Endothelial cell of umbilical vein (primary cell): ENCODE results near the gene RAB21. TPM values are rescaled to one million over a fixed set of nuclear protein-coding genes. Genes with fewer than 3 reads are reported as not detected.

Source experiments
- BruUV-seq: library from RNA; stranded (reverse); fragments of 400-500 nt; replicated peaks from 2 replicates; lab custom pipeline; 2021; lab: Mats Ljungman, UMichigan
- CTCF ChIA-PET: fragments of 300-600, 350-600 bp; sonication (Branson Sonifier 250); formaldehyde crosslinking; loops from one replicate; lab custom pipeline; 2021; ENCODE audit warnings: antibody characterized with exemption, inconsistent platforms; lab: Charles Lee
- POLR2A ChIA-PET: fragments of 300-600, 350-600 bp; sonication (Branson Sonifier 250); formaldehyde crosslinking; loops from one replicate; lab custom pipeline; 2021; ENCODE audit warnings: antibody characterized with exemption, inconsistent platforms; lab: Charles Lee
- DNase-seq: peaks from one replicate; pipeline ENCODE4 v3.0.0-alpha.2; 2011; ENCODE audit warnings: low read depth, low spot score
- FAIRE-seq: peaks from 2 replicates; lab custom pipeline; 2011; peaks lifted over from hg19 to GRCh38; lab: Jason Lieb, UNC
- H2AFZ ChIP-seq: 2 replicates; pipeline ENCODE4 v1.6.0; 2012; ENCODE audit warnings: low read depth, low read length, control low read depth, inconsistent platforms
- H3K27ac ChIP-seq: 2 replicates; pipeline ENCODE4 v1.5.1; 2011; ENCODE audit warnings: low read depth, mild to moderate bottlenecking, control low read depth, low read length, moderate library complexity; ENCODE audit not compliant: insufficient read depth
- H3K27me3 ChIP-seq, 2 experiments: 2 replicates each; pipeline versions ENCODE4 v1.6.0 to v1.6.1; 2011; ENCODE audit warnings: low read length in 2 of 2, mixed read lengths in 1 of 2; ENCODE audit not compliant: control insufficient read depth in 2 of 2, insufficient read depth in 2 of 2
- H3K36me3 ChIP-seq, 2 experiments: 2 replicates in 1 of 2; 3 replicates in 1 of 2; pipeline ENCODE4 v1.5.1; 2011; ENCODE audit warnings: low read length in 2 of 2, mild to moderate bottlenecking in 1 of 2, moderate library complexity in 1 of 2; ENCODE audit not compliant: control insufficient read depth in 2 of 2, insufficient read depth in 2 of 2; ENCODE audit errors: extremely low read depth in 1 of 2
- H3K4me1 ChIP-seq: 3 replicates; pipeline ENCODE4 v1.5.1; 2011; ENCODE audit warnings: mild to moderate bottlenecking, low read length; ENCODE audit not compliant: control insufficient read depth, insufficient read depth; ENCODE audit errors: extremely low read depth
- H3K4me2 ChIP-seq: 2 replicates; pipeline ENCODE4 v1.6.1; 2011; ENCODE audit warnings: low read length, control low read depth, mixed read lengths; ENCODE audit not compliant: insufficient read depth
- H3K4me3 ChIP-seq, 3 experiments: fragments of 200-600 bp in 1 of 3; sonication (generic), shearing (Covaris generic) in 1 of 3; replicated peaks in 1 of 3; 2 replicates each; pipeline ENCODE4 v1.5.1; 2011 to 2016; ENCODE audit warnings: control low read depth in 3 of 3, low read length in 3 of 3, mild to moderate bottlenecking in 2 of 3, inconsistent platforms in 1 of 3, low read depth in 1 of 3, moderate library complexity in 1 of 3; ENCODE audit not compliant: insufficient read depth in 1 of 3
- H3K79me2 ChIP-seq: 2 replicates; pipeline ENCODE4 v1.6.0; 2012; ENCODE audit warnings: low read length, inconsistent platforms; ENCODE audit not compliant: control insufficient read depth, insufficient read depth
- H3K9ac ChIP-seq: replicated peaks from 2 replicates; pipeline ENCODE3; 2011; ENCODE audit warnings: low read length, control low read depth; ENCODE audit not compliant: insufficient read depth; ENCODE audit errors: extremely low read depth
- H3K9me1 ChIP-seq: replicated peaks from 3 replicates; pipeline ENCODE4 v1.6.0; 2011; ENCODE audit warnings: mild to moderate bottlenecking, low read length; ENCODE audit not compliant: control insufficient read depth, insufficient read depth; ENCODE audit errors: extremely low read depth
- H3K9me3 ChIP-seq: replicated peaks from 2 replicates; pipeline ENCODE4 v1.5.1; 2012; ENCODE audit warnings: low read length, inconsistent platforms; ENCODE audit not compliant: control insufficient read depth, insufficient read depth
- H4K20me1 ChIP-seq: replicated peaks from 2 replicates; pipeline ENCODE3; 2011; ENCODE audit warnings: mild to moderate bottlenecking, low read length; ENCODE audit not compliant: control insufficient read depth, insufficient read depth; ENCODE audit errors: extremely low read depth
- CTCF ChIP-seq, 2 donors: IDR thresholded peaks; 1 replicate in 1 of 2; 2 replicates in 1 of 2; pipeline ENCODE4 v1.5.1; 2011; ENCODE audit warnings: low read length in 2 of 2, mild to moderate bottlenecking in 2 of 2, moderate library complexity in 2 of 2, control low read depth in 1 of 2, inconsistent platforms in 1 of 2, low read depth in 1 of 2; ENCODE audit not compliant: insufficient read depth in 1 of 2; ENCODE audit errors: extremely low read depth in 1 of 2
- EZH2 ChIP-seq: IDR thresholded peaks from 2 replicates; pipeline ENCODE4 v1.6.1; 2012; ENCODE audit warnings: borderline replicate concordance, low read depth, mild to moderate bottlenecking, moderate library complexity, low read length, inconsistent platforms; ENCODE audit not compliant: severe bottlenecking
- FOS ChIP-seq: IDR thresholded peaks from 2 replicates; pipeline ENCODE4 v1.6.1; 2011; ENCODE audit warnings: mild to moderate bottlenecking, low read length, moderate library complexity, borderline replicate concordance; ENCODE audit not compliant: insufficient read depth
- GATA2 ChIP-seq: IDR thresholded peaks from 2 replicates; pipeline ENCODE4 v1.7.0; 2011; ENCODE audit warnings: low read depth, mild to moderate bottlenecking, moderate library complexity, mixed read lengths, low read length; ENCODE audit not compliant: insufficient read length, insufficient read depth
- JUN ChIP-seq: IDR thresholded peaks from 2 replicates; pipeline ENCODE4 v1.6.1; 2011; ENCODE audit warnings: borderline replicate concordance, low read depth; ENCODE audit not compliant: insufficient read length, insufficient read depth
- MYC ChIP-seq: IDR thresholded peaks from one replicate; pipeline ENCODE4 v1.6.1; 2011; ENCODE audit warnings: mild to moderate bottlenecking, low read depth, low read length
- POLR2A ChIP-seq: IDR thresholded peaks from 2 replicates; pipeline ENCODE4 v1.6.1; 2012; ENCODE audit warnings: low read depth, mild to moderate bottlenecking, control low read depth, low read length
- POLR2AphosphoS5 ChIP-seq: IDR thresholded peaks from 2 replicates; pipeline ENCODE4 v1.6.1; 2012; ENCODE audit warnings: low read depth, mild to moderate bottlenecking, control low read depth, low read length, moderate library complexity; ENCODE audit not compliant: insufficient read depth
- dilution Hi-C: fragments of 300-500 bp; cut with MboI; formaldehyde crosslinking; loops from one replicate; pipeline ENCODE4 v1.15.0; 2019; ENCODE audit warnings: low sequenced_read_pairs; ENCODE audit not compliant: extremely low pct_ligation_motif_present
- intact Hi-C: fragments of 100-400 bp; cut with micrococcal nuclease; formaldehyde crosslinking; loops from one replicate; pipeline ENCODE4 v1.10.0; 2022
- polyA plus RNA-seq, 4 experiments: library from polyadenylated mRNA; depleted of rRNA in 3 of 4; stranded (reverse) in 3 of 4; unstranded in 1 of 4; fragments of >200 nt; gene quantifications; 2 replicates each; pipeline versions ENCODE4 v1.2.1 to v1.2.3, GENCODE V29; 2011 to 2012; ENCODE audit warnings: missing spikeins in 1 of 4
- total RNA-seq: library from RNA; stranded (reverse); gene quantifications from 2 replicates; pipeline ENCODE4 v1.2.3, GENCODE V29; 2021
- TF ChIP-seq, protein P1 (sequence below): IDR thresholded peaks from 2 replicates; pipeline ENCODE4 v1.6.1; 2011; ENCODE audit not compliant: insufficient read depth, insufficient read length

Gene RAB21
- total and polyA plus RNA-seq, 2 donors (not counting 3 experiments of a cell fraction or from before 2014, with no cell fraction given), result 1.8 to 49.6 TPM

GRCh38 chr12:71704920-71705319, 49.7 kb upstream of the RAB21 start:
- DNase-seq, result no peak
- Histone ChIP-seq H3K27ac (no peak overlapping the region), H2AFZ (no peak overlapping the region), H3K4me3 (no peak overlapping the region), H3K9ac (no peak overlapping the region), H4K20me1 (no peaks in the 10 kb centered on the region), H3K27me3 (no peaks in the 10 kb centered on the region), H3K4me2 (no peak overlapping the region), H3K9me1 (no peaks in the 10 kb centered on the region), H3K9me3 (no peaks in the 10 kb centered on the region), H3K79me2 (no peaks in the 10 kb centered on the region), H3K4me1 (no peaks in the 10 kb centered on the region), H3K36me3 (peaks cover 0 to 2% of the 10 kb centered on the region in 2 experiments)
- dilution Hi-C loops (no loop called here), intact Hi-C loops (no loop called here)
- ChIA-PET CTCF (interaction anchor here (1.5 kb wide), 1 partner anchor 42 kb away, joined by 6 read pairs; no protein-coding TSS in a partner anchor), POLR2A (no interaction called here)
- TF ChIP-seq EZH2 (no peak), CTCF (IDR thresholded peaks at IDR 0.05; ENCODE audit: extremely low read depth in 1 of 2, insufficient read depth in 1 of 2, low read depth in 1 of 2, low read length in 2 of 2) (no peak), POLR2A (no peak), JUN (no peak), MYC (no peak), FOS (no peak), POLR2AphosphoS5 (no peak), GATA2 (no peak)
- TF ChIP-seq, protein P1, sequence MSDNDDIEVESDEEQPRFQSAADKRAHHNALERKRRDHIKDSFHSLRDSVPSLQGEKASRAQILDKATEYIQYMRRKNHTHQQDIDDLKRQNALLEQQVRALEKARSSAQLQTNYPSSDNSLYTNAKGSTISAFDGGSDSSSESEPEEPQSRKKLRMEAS, result no peak
- no peak for FAIRE-seq
- no TSS peak for BruUV-seq
